ENCODE data around the gene AMBRA1.

AMBRA1 gene

DNA sequence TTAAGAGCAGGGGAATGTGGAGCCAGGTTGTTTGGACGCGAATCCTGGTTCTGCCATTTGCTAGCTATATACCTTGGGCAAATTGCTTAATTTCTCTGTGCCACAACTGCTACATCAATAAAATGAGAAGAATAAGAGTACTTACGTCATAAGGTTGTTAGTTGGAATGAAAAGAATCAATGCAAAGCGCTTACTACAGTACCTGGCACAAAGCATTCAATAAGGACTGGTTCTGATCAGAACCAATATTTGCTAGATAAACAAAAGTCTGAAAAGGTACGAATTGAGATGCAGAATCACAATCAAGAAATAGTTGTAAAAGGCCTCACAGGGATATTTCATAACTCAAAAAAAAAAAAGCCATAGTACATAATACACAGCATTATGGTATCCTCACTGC is 11.2 kb downstream of the AMBRA1 start:
- H2AFZ ChIP-seq (ENCODE audit: low read depth, low read length): no peak overlapping the region
- TF ChIP-seq, protein P1, sequence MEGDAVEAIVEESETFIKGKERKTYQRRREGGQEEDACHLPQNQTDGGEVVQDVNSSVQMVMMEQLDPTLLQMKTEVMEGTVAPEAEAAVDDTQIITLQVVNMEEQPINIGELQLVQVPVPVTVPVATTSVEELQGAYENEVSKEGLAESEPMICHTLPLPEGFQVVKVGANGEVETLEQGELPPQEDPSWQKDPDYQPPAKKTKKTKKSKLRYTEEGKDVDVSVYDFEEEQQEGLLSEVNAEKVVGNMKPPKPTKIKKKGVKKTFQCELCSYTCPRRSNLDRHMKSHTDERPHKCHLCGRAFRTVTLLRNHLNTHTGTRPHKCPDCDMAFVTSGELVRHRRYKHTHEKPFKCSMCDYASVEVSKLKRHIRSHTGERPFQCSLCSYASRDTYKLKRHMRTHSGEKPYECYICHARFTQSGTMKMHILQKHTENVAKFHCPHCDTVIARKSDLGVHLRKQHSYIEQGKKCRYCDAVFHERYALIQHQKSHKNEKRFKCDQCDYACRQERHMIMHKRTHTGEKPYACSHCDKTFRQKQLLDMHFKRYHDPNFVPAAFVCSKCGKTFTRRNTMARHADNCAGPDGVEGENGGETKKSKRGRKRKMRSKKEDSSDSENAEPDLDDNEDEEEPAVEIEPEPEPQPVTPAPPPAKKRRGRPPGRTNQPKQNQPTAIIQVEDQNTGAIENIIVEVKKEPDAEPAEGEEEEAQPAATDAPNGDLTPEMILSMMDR (IDR thresholded peaks at IDR 0.05; ENCODE audit: borderline replicate concordance, extremely low read depth, low read length, poor library complexity, severe bottlenecking): no peak
- TF ChIP-seq EZH2 (IDR thresholded peaks at IDR 0.05; ENCODE audit: borderline replicate concordance, low read depth, low read length, severe bottlenecking): no peak
- DNase-seq (no peak), ATAC-seq (ENCODE audit: insufficient read depth, low read depth) (no peak)
- H3K9me3 ChIP-seq (ENCODE audit: insufficient read depth, low read length, severe bottlenecking): no peaks in the 10 kb centered on the region
- H3K36me3 ChIP-seq (ENCODE audit: insufficient read depth, low read length): peaks cover 11% of the 10 kb centered on the region; the same call in 1 of the 2 replicates
- no peaks in the 10 kb centered on the region for H3K4me1 ChIP-seq (ENCODE audit: insufficient read depth, low read length)
- H4K20me1 ChIP-seq (ENCODE audit: insufficient read depth, low read length): peaks cover 27% of the 10 kb centered on the region; the same call in 1 of the 2 replicates
- no peak overlapping the region for H3K9ac ChIP-seq (ENCODE audit: low read depth, low read length)
- H3K4me3 ChIP-seq (ENCODE audit: low read depth in 1 of 2, low read length in 2 of 2): no peak overlapping the region
- peaks cover 81% of the 10 kb centered on the region for H3K79me2 ChIP-seq (ENCODE audit: insufficient read depth, low read length)
- H3K27ac ChIP-seq (ENCODE audit: low read length): no peak overlapping the region
- no peak overlapping the region for H3K4me2 ChIP-seq (ENCODE audit: insufficient read depth, low read length)
- no peaks in the 10 kb centered on the region for H3K27me3 ChIP-seq (ENCODE audit: insufficient read depth, low read length, poor library complexity)

DNA sequence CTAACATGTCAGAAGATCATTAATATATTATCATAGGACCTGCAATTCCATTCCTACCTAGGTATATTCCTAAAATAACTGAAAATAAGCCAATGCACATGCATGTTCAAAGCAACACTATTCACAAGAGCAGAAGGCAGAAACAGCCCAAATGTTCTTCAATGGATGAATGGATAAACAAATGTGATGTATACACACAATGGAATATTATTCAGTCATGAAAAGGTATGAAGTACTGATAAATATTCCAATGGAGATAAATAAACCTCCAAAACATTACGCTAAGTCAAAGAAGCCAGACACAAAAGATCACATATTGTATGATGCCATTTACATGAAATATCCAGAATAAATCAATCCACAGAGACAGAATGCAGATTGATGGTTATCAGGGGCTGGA is 16.8 kb downstream of the AMBRA1 start:
- Histone ChIP-seq H3K9me3 (ENCODE audit: insufficient read depth, low read length, severe bottlenecking) (no peaks in the 10 kb centered on the region), H2AFZ (ENCODE audit: low read depth, low read length) (no peak overlapping the region), H3K36me3 (ENCODE audit: insufficient read depth, low read length) (peaks cover 8% of the 10 kb centered on the region), H3K4me1 (ENCODE audit: insufficient read depth, low read length) (peaks cover 3% of the 10 kb centered on the region; the same call in 1 of the 2 replicates), H3K27ac (ENCODE audit: low read length) (no peak overlapping the region), H3K79me2 (ENCODE audit: insufficient read depth, low read length) (peaks cover 91% of the 10 kb centered on the region), H4K20me1 (ENCODE audit: insufficient read depth, low read length) (peaks cover 44% of the 10 kb centered on the region; the same call in 1 of the 2 replicates), H3K4me3 (ENCODE audit: low read depth in 1 of 2, low read length in 2 of 2) (no peak overlapping the region), H3K9ac (ENCODE audit: low read depth, low read length) (no peak overlapping the region), H3K4me2 (ENCODE audit: insufficient read depth, low read length) (no peak overlapping the region), H3K27me3 (ENCODE audit: insufficient read depth, low read length, poor library complexity) (no peaks in the 10 kb centered on the region)
- ATAC-seq (ENCODE audit: insufficient read depth, low read depth): no peak
- DNase-seq: no peak
- no peak for TF ChIP-seq EZH2 (IDR thresholded peaks at IDR 0.05; ENCODE audit: borderline replicate concordance, low read depth, low read length, severe bottlenecking)
- TF ChIP-seq, protein P1 (IDR thresholded peaks at IDR 0.05; ENCODE audit: borderline replicate concordance, extremely low read depth, low read length, poor library complexity, severe bottlenecking): no peak

DNA sequence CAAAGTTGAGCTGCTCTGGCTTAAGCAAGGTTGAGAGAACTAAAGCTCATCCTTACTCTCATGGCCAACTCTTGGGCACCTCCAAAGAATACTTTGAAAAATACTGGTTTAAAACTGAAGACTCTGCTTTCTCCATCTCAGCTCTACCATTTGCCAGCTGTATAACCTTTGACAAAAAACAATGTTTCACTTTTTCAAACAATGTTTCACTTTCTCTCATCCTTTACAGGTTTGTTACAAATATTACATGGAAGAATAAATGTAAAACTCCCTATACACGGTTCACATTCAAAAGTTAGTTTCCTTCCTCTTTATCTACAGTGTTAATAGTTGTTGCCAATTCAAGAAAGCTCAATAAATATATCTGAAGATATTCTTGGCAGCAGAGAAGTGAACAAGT is 19.2 kb downstream of the AMBRA1 start:
- no peak for TF ChIP-seq EZH2 (IDR thresholded peaks at IDR 0.05; ENCODE audit: borderline replicate concordance, low read depth, low read length, severe bottlenecking)
- TF ChIP-seq, protein P1 (IDR thresholded peaks at IDR 0.05; ENCODE audit: borderline replicate concordance, extremely low read depth, low read length, poor library complexity, severe bottlenecking): no peak
- peaks cover 92% of the 10 kb centered on the region for H3K79me2 ChIP-seq (ENCODE audit: insufficient read depth, low read length)
- no peaks in the 10 kb centered on the region for H3K27me3 ChIP-seq (ENCODE audit: insufficient read depth, low read length, poor library complexity)
- no peaks in the 10 kb centered on the region for H3K9me3 ChIP-seq (ENCODE audit: insufficient read depth, low read length, severe bottlenecking)
- peaks cover 3% of the 10 kb centered on the region; the same call in 1 of the 2 replicates for H3K4me1 ChIP-seq (ENCODE audit: insufficient read depth, low read length)
- no peak overlapping the region for H2AFZ ChIP-seq (ENCODE audit: low read depth, low read length)
- peaks cover 34% of the 10 kb centered on the region; the same call in 1 of the 2 replicates for H4K20me1 ChIP-seq (ENCODE audit: insufficient read depth, low read length)
- H3K36me3 ChIP-seq (ENCODE audit: insufficient read depth, low read length): peaks cover 8% of the 10 kb centered on the region
- H3K4me2 ChIP-seq (ENCODE audit: insufficient read depth, low read length): no peak overlapping the region
- H3K4me3 ChIP-seq (ENCODE audit: low read depth in 1 of 2, low read length in 2 of 2): no peak overlapping the region
- no peak overlapping the region for H3K9ac ChIP-seq (ENCODE audit: low read depth, low read length)
- ATAC-seq (ENCODE audit: insufficient read depth, low read depth): no peak
- no peak for DNase-seq
- H3K27ac ChIP-seq (ENCODE audit: low read length): peak overlapping the region; percentile 44; the same call in 1 of the 2 replicates
